CD4-positive, alpha-beta T cell treated with Interleukin-6 at 100 ng/mL for 8 hours (primary cell): ENCODE measurements around the gene CALN1.
"Not testable (repeated sequence)": the region's sequence is repeated elsewhere in the genome, so short reads cannot be mapped to it uniquely, and the experiment has no call there.

Source experiments
- DNase-seq: peaks from one replicate; pipeline ENCODE4 v3.0.0-alpha.2; 2020; ENCODE audit warnings: mixed read lengths, low spot score

CALN1 gene

DNA sequence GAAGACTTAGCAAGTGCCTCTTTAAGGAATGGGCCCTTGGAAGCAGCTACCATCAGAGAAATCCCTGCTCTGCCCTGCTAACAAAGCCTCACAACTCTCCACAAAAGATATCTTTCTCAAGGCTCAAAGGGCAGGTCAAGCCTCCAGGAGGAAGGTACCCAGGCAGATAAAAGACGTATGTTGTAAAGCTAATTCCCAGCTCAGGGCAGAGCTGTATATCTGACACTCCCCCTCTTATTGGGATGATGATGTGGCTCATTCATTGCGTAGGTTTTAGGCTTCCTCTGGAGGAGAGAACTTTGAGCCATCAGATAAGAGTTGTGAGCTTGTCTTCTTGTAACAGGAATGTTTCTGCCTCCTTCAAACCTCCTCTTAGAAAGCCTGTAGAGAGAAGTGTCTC is 145.4 kb downstream of the CALN1 start:
- no peak for DNase-seq

DNA sequence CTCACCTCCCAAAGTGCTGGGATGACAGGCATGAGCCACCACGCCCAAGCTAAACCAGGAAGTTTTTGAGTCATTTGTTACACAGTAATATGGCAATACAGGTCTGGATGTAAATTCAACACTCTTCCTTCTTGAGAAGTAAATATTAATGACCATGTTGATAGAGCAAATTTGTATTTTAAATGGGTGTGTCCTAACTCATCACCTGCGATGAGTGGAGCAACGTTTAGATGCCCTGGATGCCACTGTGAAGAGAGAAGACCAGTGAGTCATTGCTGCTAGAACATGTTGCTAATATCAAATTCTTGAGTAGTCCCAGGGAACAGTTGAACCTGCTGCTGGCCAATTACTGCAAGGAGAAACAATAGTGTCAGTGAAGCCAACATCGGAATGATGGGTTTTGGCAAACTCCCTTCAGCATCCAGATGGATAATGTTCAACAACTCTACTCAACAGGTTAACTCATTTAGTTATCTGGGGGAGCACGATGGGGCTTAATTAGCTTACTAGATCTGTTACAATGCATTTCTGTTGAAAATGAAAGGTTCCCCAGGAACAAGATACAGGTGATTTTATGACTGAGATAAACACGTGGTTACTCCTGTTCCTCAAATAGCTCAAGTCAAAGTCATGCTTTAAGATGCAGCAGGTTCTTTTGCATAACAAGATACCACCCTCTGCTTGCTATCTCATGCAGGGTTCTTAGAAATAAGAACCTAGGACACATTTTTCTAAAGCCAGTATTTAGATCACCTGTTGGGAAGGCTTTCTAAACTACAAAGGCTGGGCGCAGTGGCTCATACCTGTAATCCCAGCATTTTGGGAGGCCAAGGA is 146.8 kb downstream of the CALN1 start:
- no peak for DNase-seq

DNA sequence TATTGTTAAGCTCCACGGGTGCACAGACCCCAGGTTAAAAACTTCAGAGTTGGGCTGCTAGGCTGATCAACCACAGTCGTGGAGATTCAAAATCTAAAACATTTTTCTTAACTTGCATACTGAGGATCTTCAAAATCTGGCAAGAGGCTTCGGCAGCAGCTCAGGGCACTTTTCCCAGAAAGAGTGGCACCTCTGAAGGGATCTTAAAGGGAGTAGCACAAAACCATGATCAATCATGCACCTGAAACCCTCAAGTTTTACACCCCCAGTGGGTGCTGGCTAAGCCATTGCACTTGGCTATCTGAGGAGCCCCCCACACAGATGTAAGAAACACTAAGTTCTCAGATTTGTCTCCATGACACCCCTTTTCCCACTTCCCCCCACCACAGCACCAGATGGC is 151.7 kb downstream of the CALN1 start:
- no peak for DNase-seq

DNA sequence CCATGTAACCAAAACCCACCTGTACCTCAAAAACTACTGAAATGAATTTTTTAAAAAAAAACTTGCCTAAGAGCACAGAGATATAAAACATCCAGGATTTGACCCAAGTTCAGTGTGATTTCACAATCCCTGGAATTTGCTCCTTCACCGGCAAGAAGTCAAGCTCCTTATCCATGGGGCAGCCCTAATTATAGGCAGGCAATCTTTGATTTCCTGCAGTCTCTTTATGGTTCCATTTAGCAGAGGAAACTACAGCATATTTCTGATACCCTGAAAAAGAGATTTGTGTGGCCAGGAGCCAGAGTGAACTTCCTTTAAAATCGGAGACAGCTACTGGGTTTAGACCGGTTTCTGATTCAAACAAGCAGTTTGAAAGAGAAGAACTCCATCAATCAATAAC is 154.1 kb downstream of the CALN1 start:
- no peak for DNase-seq

DNA sequence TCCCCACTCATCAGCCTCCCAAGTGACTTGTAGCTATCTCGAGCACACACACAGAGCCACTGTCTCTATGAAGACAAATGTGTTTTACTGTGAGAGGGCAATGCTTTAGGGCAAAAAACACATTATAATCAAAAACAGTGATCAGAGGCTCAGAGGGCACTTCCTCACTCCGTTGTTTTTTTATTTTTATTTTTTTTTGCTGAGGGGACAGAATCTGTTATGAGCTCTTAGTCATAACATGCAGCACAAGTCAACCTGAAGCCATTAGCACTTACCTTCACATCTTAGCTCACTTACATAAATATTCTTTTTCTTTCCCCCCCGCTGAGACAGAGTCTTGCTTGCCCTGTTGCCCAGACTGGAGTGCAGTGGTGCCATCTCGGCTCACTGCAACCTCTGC is 157.7 kb downstream of the CALN1 start:
- no peak for DNase-seq

DNA sequence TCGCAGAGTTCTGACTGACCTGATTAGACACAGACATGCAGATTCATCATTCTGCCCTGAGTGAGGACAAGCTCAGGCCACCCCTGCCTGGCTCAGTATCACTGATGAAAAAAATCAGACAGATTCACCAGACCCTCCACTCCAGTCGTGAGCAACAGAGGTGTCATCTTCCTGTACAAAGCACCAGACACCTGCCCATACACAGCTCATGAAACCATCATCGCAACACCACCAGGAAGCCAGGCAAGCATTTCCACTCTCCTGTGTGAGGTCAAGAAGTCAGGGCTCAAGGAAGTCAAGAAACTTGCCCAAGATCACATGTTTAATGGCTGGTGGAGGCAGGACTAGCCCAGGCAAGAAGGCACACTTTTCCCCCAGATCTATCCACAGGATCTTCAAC is 163.0 kb downstream of the CALN1 start:
- DNase-seq = no peak

DNA sequence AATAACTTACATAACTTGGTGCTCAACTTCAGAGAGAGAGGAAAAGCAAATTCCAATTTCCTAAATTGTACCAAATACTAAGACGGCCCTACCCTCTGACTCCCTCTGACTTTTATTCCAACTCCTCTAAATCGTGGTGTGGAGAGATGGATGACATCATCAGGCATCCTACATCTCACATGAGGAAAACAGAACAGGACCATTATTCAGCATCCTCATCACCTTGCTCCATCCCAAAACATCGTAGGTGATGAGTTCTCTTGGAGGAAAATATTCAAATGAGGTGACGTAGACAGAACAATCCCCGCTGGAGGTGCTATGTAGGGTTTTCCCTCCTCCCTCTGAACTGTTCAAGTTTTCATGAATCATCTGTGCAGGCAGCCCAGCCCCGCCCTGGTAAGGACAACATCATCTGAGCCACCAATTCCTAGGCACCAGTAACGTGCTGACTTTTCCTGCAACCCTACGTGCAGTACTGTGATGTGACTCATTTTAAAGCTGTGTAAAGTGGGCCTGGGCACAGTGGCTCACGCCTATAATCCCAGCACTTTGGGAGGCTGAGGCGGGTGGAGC is 167.2 kb downstream of the CALN1 start:
- DNase-seq = no peak

DNA sequence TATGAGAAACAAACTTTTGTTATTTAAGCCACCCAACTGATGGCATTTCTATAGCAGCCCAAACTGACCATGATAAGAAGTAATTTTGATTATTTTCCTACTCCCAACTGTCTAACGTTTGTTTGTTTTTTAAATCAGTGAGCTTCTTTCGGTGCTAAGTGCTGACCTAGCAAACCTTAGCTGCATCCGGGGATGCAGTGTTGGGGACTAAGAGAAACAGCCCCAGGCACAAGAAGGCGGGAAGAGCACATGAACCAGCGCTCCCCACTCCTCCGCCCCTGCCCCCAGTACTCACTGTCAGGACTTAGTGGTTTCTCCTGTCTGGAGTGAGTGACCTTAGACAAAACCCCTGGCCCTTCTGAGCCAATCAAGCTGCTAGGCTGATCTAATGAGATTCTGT is 168.8 kb downstream of the CALN1 start:
- no peak for DNase-seq

DNA sequence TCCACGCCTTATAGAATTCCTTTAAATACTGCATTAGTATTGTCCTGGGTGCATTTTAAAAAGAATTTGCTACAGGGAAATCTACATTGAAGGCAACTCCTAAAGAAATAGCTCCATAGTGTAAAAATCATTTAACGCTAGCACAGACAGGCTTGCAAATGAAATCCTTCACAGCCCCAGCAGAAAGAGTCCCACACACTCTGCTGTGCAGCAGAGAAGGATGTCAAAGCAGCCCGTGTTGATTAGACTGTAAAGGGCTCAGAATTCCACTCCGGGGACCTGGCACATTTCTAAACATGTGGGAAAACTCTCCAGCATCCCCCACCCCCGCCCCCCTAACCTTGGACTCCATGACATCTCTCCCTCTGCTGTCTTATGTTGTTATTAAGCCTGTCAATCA is 176.8 kb downstream of the CALN1 start:
- no peak for DNase-seq

DNA sequence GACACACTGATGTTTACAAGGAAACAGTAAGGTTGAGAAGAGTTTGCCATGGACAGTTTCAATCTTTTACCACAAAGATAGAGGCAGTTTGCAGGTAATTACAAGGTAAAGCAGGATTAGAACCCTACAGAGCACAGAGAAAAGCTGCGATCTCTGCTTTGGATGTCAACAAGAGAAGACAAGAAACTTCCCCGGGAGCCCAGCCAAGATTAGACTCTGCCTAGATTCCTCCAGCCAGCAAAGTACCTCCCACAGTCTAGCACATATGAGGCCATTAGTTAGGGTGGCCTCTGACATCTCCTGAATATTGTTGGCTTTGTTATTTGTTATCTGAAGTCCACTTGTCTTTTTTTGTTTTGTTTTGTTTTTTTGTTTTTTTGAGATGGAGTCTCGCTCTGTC is 178.1 kb downstream of the CALN1 start:
- DNase-seq = no peak

DNA sequence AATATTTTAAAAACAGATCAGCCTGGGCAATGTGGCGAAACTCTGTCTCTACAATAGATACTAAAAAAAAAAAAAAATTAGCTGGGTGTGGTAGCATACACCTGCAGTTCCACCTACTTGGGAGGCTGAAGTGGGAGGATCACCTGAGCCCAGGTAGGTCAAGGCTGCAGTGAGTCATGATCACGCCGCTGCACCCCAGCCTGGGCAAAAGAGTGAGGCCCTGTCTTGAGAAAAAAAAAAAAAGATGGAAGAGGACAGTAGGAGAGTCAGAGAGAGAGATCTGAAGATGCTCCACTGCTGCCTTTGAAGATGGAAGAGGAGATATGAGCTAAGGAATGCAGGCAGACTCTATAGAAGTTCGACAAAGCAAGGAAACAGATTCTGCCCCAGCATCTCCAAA is 181.9 kb downstream of the CALN1 start:
- DNase-seq = no peak

DNA sequence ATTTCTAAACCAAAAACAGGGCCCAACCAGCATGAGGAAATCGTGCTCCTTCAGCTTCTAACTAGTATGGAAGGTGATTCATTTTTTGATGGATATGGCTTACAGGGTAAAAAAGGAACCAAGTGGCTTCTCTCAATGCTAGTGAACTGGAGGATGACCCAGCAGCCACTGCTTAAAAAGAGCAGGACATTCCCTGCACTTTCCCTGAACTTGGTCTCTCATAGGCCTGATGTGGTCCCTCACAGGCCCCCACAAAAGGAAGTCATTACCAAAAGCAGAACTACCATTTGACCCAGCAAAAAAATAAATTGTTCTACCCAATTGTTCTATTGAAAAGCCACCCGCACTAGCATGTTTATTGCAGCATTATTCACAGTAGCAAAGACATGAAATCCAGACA is 188.8 kb downstream of the CALN1 start:
- no peak for DNase-seq

DNA sequence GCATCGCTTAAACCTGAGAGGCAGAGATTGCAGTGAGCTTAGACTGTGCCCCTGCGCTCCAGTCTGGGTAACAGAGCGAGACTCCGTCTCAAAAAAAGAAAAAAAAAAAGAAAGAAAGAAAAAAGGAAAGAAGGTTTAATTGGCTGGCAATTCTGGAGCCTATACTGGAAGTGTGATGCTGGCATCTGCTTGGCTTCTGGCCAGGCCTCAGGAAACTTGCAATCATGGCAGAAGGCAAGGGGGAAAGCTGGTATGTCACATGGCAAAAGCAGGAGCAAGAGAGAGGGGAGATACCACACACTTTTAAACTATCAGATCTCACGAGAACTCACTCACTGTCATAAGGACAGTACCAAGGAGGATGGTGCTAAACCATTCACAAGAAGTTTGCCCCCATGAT is 190.0 kb downstream of the CALN1 start:
- DNase-seq = no peak

DNA sequence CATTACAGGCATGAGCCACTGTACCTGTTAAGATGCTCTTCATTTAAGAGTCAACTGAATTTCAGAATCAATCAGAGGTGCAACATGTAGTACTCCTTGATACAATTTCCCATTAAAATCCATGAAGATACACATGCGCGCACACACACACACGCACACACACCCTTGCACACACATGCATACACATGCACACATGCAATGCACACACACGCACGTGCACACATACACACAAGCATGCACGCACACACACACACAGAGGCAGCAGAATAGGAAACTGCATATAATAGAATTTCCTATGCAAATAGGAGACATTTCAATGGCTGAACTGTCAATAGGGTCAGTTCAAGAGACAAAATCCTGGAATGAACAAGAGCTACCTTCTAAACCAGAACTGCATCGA is 192.6 kb downstream of the CALN1 start:
- no peak for DNase-seq

DNA sequence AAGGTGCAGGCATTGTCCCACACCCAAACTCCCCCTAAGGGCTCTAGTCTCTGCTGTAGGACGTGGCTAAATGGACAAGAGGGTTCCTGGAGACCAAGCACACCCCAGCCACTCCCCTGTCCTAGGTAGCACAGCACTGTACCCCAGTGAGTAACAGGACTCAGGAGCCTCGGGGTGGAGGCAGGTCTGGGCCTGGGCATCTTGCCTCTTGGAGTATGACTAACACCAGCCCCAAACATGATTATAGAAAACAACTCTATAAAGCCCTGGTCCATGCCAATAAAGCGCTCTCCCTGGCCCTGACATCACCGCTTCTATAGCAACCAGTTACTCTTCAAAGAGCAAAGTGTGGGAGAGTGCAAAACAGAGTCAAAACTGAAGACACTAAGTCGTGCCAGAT is 195.0 kb downstream of the CALN1 start:
- no peak for DNase-seq

DNA sequence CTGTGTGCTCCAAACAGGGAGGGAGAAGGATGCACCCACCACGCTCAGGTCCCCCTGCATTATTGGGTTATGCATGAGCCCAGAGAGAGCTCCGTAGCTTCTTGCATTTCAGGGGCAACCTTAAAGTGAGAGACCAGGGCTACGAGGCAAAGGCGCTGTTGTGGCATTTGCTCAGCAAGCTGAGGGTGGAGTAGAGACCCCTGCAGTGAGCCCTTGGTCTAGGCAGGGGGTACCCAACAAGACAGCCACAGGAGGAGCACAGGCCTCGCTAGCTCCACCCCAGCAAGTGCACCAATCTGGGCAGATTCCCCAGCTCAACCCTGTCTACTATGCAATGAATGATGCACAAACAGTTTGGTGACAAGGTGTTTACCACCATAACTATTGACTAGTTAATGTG is 198.4 kb downstream of the CALN1 start:
- DNase-seq = no peak

DNA sequence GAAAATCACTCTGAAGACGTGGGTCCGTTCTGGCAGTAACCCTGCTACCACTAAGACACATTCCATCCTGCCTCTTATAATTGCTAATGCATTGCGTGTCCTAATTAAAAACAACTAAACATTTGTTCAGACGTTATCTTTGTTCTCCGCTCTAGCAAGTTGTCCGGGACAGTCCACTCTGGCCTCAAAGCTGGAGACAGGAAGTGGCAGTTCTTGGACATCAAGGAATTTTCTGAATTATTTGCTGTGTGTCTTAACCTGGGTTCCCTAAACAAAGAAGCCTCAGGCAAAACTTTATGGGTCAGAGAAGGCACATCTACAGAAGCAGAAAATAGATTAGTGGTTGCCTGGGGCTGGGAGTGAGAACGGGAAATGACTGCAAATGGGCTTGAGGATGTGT is 199.1 kb downstream of the CALN1 start:
- no peak for DNase-seq

DNA sequence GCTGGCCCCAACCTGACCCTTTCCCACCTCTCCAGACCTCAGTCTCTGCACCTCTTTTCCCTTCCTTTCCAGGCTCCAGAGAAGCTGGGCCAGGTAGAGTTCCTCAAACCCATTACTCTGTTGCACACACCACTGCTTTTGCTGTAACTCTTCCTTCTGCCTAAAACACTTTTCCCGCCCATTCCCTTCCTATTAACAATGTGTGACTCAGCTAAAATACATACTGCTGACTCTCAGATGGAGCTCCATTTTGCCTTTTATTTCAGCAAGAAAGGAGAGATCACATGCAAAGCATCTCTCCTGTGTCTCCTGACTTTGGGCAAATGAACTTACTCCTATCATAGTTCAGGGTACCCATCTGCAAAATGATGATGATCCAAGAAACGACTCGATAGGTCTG is 201.0 kb downstream of the CALN1 start:
- DNase-seq = no peak

DNA sequence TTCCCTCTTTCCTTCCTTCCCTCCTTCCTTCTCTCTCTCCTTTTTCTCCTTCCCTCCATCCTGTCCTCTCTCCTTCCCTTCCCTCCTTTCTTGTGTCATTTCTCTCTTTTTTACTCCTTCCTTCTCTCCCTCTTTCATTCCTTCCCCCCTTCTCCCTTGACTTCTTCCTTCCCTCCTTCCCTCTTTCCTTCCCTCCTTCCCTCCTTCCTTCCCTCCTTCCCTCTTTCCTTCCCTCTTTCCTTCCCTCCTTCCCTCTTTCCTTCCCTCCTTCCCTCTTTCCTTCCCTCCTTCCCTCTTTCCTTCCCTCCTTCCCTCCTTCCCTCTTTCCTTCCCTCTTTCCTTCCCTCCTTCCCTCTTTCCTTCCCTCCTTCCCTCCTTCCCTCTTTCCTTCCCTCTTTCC is 203.1 kb downstream of the CALN1 start:
- DNase-seq = not testable (repeated sequence)

DNA sequence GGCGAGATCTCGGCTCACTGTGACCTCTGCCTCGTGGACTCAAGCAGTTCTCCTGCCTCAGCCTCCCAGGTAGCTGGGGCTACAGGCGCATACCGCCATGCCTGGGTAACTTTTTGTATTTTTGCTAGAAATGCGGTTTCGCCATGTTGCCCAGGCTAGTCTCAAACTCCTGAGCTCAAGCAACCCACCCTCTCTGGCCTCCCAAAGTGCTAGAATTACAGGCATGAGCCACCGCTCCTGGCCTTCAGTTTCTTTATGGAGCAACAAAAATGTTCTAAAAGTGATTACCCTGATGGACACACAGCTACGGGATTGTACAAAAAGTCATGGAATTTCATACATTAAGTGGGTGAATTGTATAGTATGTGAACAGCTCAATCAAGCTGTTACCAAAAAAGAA is 216.0 kb downstream of the CALN1 start:
- no peak for DNase-seq

DNA sequence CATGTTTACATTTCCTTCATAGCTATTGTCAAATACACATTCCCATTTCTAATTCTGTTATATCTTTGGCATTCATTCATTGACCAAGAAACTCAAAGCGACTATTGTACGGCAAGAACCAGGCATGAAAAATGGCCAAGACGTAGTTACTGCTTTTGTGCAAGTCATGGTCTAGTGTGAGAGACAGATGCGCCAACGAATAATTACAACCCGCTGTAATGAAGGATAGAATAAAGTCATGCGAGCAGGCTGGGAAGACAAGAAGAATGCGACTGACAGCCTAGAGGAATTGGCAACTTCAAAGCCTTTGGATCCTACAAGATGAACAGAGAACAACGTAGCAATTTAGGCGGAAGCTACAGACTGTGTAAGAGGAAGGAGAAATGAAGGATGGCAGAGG is 221.2 kb downstream of the CALN1 start:
- DNase-seq = no peak

DNA sequence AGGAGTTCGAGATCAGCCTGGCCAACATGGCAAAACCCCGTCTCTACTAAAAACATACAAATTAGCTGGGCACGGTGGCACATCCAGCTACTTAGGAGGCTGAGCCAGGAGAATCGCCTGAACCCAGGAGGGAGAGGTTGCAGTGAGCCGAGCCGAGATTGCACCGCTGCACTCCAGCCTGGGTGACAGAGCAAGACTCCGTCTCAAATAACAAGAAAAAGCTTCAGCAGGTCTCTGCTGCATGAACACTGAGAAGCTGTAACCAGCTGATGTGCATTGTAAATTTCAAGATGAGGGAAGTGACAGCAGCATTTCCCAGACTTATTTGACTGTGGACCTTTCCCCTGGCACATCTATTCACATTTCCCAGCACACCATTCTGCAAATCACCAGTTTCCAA is 222.0 kb downstream of the CALN1 start:
- DNase-seq = no peak

DNA sequence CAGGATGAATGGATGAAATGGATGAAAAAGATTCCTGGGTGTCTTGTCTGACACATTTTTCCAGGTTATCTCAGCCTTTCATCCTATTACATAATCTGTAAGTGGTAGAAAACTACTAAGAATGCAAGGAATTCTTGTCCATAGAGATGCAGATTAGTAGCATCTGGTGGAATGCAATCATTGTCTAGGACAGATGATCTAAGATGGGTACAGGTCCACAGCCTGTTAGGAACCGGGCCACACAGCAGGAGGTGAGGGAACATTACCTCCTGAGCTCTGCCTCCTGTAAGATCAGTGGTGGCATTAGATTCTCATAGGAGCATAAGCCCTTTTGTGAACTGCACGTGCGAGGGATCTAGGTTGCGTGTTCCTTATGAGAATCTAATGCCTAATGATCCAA is 225.0 kb downstream of the CALN1 start:
- DNase-seq = no peak

DNA sequence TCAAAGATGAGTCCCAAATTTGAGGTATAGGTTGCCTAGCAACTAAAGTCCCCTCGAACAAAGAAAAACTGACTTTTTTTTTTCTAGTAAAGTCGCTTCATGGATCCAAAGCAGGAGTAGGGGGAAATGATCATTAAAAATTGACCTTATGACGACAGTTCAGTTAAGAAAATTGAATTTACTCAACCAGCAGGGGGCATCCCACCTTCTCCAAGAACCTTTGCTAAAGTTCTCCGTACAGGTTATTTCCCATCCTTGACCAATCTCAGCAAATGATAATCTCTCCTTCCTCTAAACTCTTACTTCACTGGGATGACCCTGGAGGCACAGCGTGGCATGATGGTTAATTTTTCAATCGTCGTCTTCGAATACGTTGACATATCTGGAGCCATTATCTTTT is 228.3 kb downstream of the CALN1 start:
- DNase-seq = no peak
